Endothelial cell of umbilical vein (primary cell): Measurements from ENCODE around the gene SLC30A1.

Source experiments
- CTCF ChIP-seq, 2 donors: IDR thresholded peaks; 1 replicate in 1 of 2; 2 replicates in 1 of 2; pipeline ENCODE4 v1.5.1; 2011; ENCODE audit warnings: low read length in 2 of 2, mild to moderate bottlenecking in 2 of 2, moderate library complexity in 2 of 2, control low read depth in 1 of 2, inconsistent platforms in 1 of 2, low read depth in 1 of 2; ENCODE audit not compliant: insufficient read depth in 1 of 2; ENCODE audit errors: extremely low read depth in 1 of 2
- EZH2 ChIP-seq: IDR thresholded peaks from 2 replicates; pipeline ENCODE4 v1.6.1; 2012; ENCODE audit warnings: borderline replicate concordance, low read depth, mild to moderate bottlenecking, moderate library complexity, low read length, inconsistent platforms; ENCODE audit not compliant: severe bottlenecking
- GATA2 ChIP-seq: IDR thresholded peaks from 2 replicates; pipeline ENCODE4 v1.7.0; 2011; ENCODE audit warnings: low read depth, mild to moderate bottlenecking, moderate library complexity, mixed read lengths, low read length; ENCODE audit not compliant: insufficient read length, insufficient read depth

GRCh38 chr1:211603191-211603701 lies 24.3 kb upstream of the SLC30A1 start:
- TF ChIP-seq GATA2 (no peak), CTCF (IDR thresholded peaks at IDR 0.05; ENCODE audit: extremely low read depth in 1 of 2, insufficient read depth in 1 of 2, low read depth in 1 of 2, low read length in 2 of 2) (no peak), EZH2 (no peak)
